ENCODE data around the gene CLCN2.
A peak's percentile ranks its signal among the peaks of the same experiment; 100 is the strongest.

CLCN2 gene

GRCh38 chr3:184361532-184361931 is at the start of gene CLCN2, which contains the start of gene POLR2H:
Gene CLCN2 (minus strand): TSS chr3:184361605. CDS start chr3:184361479, 126 bp downstream.
Gene POLR2H (plus strand): TSS chr3:184361710. CDS start chr3:184363493, 1,783 bp downstream.
- peak; percentile 55 for DNase-seq

- DNase-seq = no peak
Observed at GRCh38 chr3:184409946-184410500, 48.6 kb upstream of the CLCN2 start.

GRCh38 chr3:184409331-184409926 is 48.0 kb upstream of the CLCN2 start:
- DNase-seq = no peak

GRCh38 chr3:184405075-184406030 is 43.9 kb upstream of the CLCN2 start:
- no peak for DNase-seq

GRCh38 chr3:184399410-184399809 is 38.0 kb upstream of the CLCN2 start:
- no peak for DNase-seq

- DNase-seq = no peak
Observed at GRCh38 chr3:184395320-184395660, 33.9 kb upstream of the CLCN2 start.

- no peak for DNase-seq
Observed at GRCh38 chr3:184391266-184391665, 29.9 kb upstream of the CLCN2 start.

GRCh38 chr3:184389935-184390528 is 28.6 kb upstream of the CLCN2 start:
- DNase-seq = no peak

GRCh38 chr3:184389384-184389783 is 28.0 kb upstream of the CLCN2 start:
- DNase-seq = no peak

GRCh38 chr3:184388936-184389230 is 27.5 kb upstream of the CLCN2 start:
- no peak for DNase-seq

- DNase-seq = no peak
Observed at GRCh38 chr3:184388164-184388935, 26.9 kb upstream of the CLCN2 start.

GRCh38 chr3:184387174-184387714 is 25.8 kb upstream of the CLCN2 start:
- DNase-seq = no peak

- DNase-seq = no peak
Observed at GRCh38 chr3:184386047-184386806, 24.8 kb upstream of the CLCN2 start.

GRCh38 chr3:184384856-184385422 is 23.5 kb upstream of the CLCN2 start:
- DNase-seq = no peak

- DNase-seq = no peak
Observed at GRCh38 chr3:184384342-184384741, 22.9 kb upstream of the CLCN2 start.

- no peak for DNase-seq
Observed at GRCh38 chr3:184383033-184383740, 21.8 kb upstream of the CLCN2 start.

GRCh38 chr3:184382326-184383032 is 21.1 kb upstream of the CLCN2 start:
- DNase-seq = no peak

GRCh38 chr3:184381261-184382224 is 20.1 kb upstream of the CLCN2 start:
- no peak for DNase-seq

Measured in NCI-H1105 treated with DMSO at 0.1 percent for 48 hours (cell line).